Measurements from ENCODE around the gene PTGES. TPM values are rescaled to one million over a fixed set of nuclear protein-coding genes. Genes with fewer than 3 reads are reported as not detected.

PTGES gene
- total and polyA plus RNA-seq, 7 donors, result 0.92 to 10.2 (median 3.9) TPM

DNA sequence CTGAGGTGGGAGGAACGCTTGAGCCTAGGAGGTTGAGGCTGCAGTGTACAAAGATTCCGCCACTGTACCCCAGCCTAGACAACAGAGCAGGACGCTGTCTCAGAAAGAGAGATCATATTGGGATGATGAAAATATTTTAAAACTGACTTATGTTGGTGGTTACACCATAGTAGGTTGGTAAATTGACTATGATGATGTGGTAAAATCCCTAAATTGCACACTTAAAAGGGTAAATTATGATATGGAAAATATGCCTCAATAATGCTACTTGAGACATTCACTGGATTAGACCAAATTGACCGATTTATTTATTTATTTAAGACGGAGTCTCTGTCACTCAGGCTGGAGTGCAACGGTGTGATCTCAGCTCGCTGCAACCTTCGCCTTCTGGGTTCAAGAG, 28.3 kb upstream of the PTGES start:
- H3K27ac ChIP-seq, result no peak overlapping the region

DNA sequence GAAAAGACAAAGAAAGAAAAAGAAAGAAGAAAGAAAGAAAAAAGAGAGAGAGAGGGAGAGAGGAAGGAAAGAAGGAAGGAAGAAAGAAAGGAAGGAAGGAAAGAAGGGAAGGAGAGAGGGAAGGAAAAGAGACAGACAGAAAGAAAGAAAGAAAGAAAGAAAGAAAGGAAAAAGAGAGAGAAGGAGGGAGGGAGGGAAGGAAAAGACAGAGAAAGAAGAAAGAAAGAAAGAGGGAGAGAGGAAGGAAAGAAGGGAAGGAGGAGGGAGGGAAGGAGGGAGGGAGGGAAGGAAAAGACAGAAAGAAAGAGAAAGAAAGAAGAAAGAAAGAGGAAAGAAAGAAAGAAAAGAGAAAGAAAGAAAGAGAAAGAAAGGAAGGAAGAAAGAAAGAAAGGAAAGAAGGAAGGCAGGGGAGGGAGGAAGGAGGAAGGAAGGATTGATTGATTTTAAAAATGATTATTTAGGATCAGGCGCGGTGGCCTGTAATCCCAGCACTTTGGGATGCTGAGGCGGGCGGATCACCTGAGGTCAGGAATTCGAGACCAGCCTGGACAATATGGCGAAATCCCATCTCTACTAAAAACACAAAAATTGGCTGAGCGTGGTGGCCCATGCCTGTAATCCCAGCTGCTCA, 26.8 kb upstream of the PTGES start:
- WGBS, 2 donors, result 93 to 95% methylated on average over 7 of the region's 7 CpGs
- no peaks in the 10 kb centered on the region for H3K27me3 ChIP-seq
- no peak overlapping the region for H3K27ac ChIP-seq
- no peaks in the 10 kb centered on the region for H3K36me3 ChIP-seq
- no peaks in the 10 kb centered on the region for H3K9me3 ChIP-seq
- DNase-seq, result no peak
- H3K4me1 ChIP-seq, result peaks cover 0 to 14% (median 14%) of the 10 kb centered on the region in 4 donors
- TF ChIP-seq POLR2AphosphoS5 (IDR thresholded peaks at IDR 0.05) (no peak), EP300 (IDR thresholded peaks at IDR 0.05) (no peak), POLR2A (IDR thresholded peaks at IDR 0.05) (no peak)
- TF ChIP-seq, protein P1, sequence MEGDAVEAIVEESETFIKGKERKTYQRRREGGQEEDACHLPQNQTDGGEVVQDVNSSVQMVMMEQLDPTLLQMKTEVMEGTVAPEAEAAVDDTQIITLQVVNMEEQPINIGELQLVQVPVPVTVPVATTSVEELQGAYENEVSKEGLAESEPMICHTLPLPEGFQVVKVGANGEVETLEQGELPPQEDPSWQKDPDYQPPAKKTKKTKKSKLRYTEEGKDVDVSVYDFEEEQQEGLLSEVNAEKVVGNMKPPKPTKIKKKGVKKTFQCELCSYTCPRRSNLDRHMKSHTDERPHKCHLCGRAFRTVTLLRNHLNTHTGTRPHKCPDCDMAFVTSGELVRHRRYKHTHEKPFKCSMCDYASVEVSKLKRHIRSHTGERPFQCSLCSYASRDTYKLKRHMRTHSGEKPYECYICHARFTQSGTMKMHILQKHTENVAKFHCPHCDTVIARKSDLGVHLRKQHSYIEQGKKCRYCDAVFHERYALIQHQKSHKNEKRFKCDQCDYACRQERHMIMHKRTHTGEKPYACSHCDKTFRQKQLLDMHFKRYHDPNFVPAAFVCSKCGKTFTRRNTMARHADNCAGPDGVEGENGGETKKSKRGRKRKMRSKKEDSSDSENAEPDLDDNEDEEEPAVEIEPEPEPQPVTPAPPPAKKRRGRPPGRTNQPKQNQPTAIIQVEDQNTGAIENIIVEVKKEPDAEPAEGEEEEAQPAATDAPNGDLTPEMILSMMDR (IDR thresholded peaks at IDR 0.05), result no peak
- H3K4me3 ChIP-seq, result no peak overlapping the region
- intact Hi-C loops (cut with DNase I), result no loop called here

More for the DNA sequence above, 28.3 kb upstream of the PTGES start:
- no peaks in the 10 kb centered on the region for H3K36me3 ChIP-seq
- 79 to 87% methylated on average over 8 of the region's 8 CpGs for WGBS, 2 donors
- TF ChIP-seq, protein P1 (IDR thresholded peaks at IDR 0.05), result no peak
- no peak for TF ChIP-seq POLR2AphosphoS5 (IDR thresholded peaks at IDR 0.05)
- TF ChIP-seq POLR2A (IDR thresholded peaks at IDR 0.05), result no peak
- no peak for TF ChIP-seq EP300 (IDR thresholded peaks at IDR 0.05)
- peaks cover 0 to 14% (median 14%) of the 10 kb centered on the region in 4 donors for H3K4me1 ChIP-seq
- no peaks in the 10 kb centered on the region for H3K9me3 ChIP-seq
- intact Hi-C loops (cut with DNase I), result no loop called here
- no peak overlapping the region for H3K4me3 ChIP-seq
- DNase-seq, result no peak
- H3K27me3 ChIP-seq, result no peaks in the 10 kb centered on the region

DNA sequence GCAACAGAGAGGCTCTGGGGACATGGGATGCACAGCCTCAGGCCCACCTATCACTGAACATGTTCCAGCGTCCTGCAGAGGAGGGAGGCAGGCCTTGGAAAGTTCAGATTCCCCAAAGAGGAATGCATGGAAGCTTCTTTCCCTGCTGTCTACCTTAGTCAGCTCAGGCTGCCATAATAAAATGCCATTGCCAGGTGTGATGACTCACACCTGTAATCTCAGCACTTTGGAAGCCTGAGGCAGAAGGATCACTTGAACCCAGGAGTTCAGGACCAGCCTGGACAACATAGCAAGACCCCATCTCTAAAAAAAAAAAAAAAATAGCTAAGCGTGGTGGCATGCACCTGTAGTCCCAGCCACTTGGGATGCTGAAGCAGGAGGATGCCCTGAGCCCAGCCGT, 25.6 kb upstream of the PTGES start:
- intact Hi-C loops (cut with DNase I), result no loop called here

DNA sequence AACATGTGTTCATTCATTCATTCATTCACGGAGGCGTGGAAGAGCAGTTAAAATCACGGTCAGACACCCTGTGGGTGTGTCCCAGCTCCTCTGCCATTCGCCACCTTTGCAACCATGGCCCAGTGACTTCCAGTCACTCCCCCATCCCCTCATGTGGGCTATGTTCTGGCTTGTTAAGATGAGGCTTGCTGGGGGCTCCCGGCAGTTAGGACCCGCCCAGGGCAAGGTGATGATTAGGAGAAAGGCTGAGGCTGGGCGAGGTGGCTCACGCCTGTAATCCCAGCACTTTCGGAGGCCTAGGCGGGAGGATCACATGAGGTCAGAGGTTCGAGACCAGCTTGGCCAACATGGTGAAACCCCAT, 24.9 kb upstream of the PTGES start:
- Histone ChIP-seq H3K27ac (peak overlapping the region; percentile 63 to 70 (median 68)), H3K4me3 (no peak overlapping the region), H3K36me3 (no peaks in the 10 kb centered on the region), H3K27me3 (no peaks in the 10 kb centered on the region), H3K9me3 (no peaks in the 10 kb centered on the region), H3K4me1 (peaks cover 0 to 14% (median 14%) of the 10 kb centered on the region in 4 donors)
- 52 to 62% methylated on average over 11 of the region's 11 CpGs for WGBS, 2 donors
- no peak for DNase-seq
- TF ChIP-seq EP300 (IDR thresholded peaks at IDR 0.05) (no peak), POLR2A (IDR thresholded peaks at IDR 0.05) (no peak), POLR2AphosphoS5 (IDR thresholded peaks at IDR 0.05) (no peak)
- TF ChIP-seq, protein P1 (IDR thresholded peaks at IDR 0.05), result no peak
- intact Hi-C loops (cut with DNase I), result no loop called here

More for the DNA sequence above, 25.6 kb upstream of the PTGES start:
- no peaks in the 10 kb centered on the region for H3K36me3 ChIP-seq
- TF ChIP-seq EP300 (IDR thresholded peaks at IDR 0.05) (no peak), POLR2AphosphoS5 (IDR thresholded peaks at IDR 0.05) (no peak), POLR2A (IDR thresholded peaks at IDR 0.05) (no peak)
- TF ChIP-seq, protein P1 (IDR thresholded peaks at IDR 0.05), result no peak
- peaks cover 0 to 14% (median 14%) of the 10 kb centered on the region in 4 donors for H3K4me1 ChIP-seq
- no peaks in the 10 kb centered on the region for H3K27me3 ChIP-seq
- H3K27ac ChIP-seq, result no peak overlapping the region
- WGBS, 2 donors, result 88 to 90% methylated on average over 3 of the region's 3 CpGs
- H3K9me3 ChIP-seq, result no peaks in the 10 kb centered on the region
- DNase-seq, result no peak
- H3K4me3 ChIP-seq, result no peak overlapping the region

Data from sigmoid colon (tissue), 7 donors.